ENCODE measurements around the gene GNA12.
A peak's percentile ranks its signal among the peaks of the same experiment; 100 is the strongest.
"Not testable (repeated sequence)": the region's sequence is repeated elsewhere in the genome, so short reads cannot be mapped to it uniquely, and the experiment has no call there.

Gene GNA12

DNA sequence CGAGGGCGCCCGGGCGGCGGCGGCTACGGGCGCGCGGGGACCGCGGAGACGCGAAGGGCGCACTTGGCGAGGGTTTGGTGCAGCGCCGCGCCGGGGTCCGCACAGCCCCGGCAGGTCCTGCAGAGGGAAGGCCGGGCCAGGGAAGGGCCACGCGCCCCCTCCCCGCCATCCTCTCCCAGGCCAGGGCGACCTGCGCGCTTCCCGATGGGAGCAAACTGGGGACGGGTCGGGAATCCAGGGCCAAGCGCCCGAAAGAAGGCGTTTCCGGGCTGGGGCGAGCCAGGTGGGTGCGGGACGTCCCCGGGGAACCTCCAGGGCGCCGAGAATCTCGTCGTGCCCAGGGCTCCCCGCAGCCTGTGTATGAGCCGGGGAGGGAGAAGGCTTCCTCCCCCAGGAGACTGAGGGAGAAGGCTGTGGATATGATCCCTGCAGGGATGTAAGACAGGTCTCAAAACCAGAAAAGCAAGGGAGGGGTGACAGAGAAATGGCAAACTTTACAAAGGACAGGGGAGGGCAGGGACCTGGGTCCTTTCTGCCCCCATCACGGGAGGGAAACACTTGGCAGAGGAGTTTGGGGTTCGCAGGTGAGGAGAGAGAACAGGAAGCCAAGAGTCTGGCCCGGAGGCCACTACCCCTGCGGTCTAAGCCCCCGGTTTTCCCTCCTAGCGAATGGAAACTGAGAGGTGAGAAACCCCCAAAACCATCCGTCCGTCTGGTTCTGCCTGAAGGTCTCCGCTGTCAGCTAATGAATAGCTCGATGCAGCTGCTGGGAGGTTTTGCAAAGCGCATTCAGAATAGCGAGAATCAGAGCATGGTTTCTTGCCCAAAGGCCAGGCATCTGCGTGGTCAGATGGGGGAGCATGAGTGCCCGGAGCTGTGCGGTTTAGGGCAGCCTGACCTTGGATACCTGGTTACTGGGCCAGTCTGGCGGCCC is 155.4 kb downstream of the GNA12 start:
- no peak for DNase-seq

DNA sequence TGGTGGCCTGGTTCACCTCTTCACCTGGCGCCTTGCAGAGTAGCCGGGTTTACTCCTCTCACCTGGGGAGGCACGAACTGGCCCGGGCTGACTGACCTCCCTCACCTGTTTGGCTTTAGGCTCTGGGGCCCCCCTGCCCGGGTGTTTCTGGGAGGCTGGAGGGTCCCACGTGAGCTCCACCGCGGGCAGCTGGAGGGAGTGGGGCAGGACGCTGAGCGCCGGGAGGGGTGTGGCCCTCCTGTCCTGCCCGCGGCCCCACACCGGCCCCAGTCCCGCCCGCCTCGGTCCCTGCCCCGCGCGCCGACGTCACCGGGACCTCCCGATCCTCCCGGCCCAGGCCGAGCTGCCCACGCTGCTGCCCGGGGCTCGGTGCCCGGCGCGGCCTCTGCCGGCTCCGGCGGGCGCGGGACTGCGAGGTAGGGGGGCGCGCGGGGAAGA is 156.2 kb downstream of the GNA12 start, which contains the start of gene AMZ1:
TSS of gene AMZ1 (plus strand) at position 322 of the 438 bp plus-strand sequence. CDS start 12,250 bp downstream, outside the sequence.
- DNase-seq: no peak

DNA sequence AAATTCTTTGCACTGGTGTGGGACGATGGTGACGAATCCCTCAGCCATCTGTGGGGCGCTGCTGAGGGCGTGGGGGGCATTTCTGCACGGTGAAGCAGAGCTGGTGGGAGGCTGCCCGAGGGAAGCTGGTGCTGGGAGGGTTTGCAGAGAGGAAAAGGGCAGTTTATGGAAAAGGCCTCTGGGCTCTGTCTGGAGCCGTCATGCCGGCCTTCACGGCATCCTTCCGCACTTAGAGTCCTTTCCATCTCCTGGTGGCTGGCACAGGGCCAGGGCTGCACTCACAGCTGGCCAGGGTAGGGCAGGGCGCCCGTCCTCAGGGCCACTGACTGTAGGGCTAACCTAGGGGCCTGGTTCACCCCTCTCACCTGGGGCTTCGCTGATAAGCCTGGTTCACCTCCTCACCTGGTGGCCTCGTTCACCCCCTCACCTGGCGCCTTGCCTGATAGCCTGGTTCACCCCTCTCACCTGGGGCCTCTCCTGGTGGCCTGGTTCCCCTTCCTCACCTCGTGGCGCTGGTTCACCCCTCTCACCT is 156.7 kb downstream of the GNA12 start:
- no peak for DNase-seq

DNA sequence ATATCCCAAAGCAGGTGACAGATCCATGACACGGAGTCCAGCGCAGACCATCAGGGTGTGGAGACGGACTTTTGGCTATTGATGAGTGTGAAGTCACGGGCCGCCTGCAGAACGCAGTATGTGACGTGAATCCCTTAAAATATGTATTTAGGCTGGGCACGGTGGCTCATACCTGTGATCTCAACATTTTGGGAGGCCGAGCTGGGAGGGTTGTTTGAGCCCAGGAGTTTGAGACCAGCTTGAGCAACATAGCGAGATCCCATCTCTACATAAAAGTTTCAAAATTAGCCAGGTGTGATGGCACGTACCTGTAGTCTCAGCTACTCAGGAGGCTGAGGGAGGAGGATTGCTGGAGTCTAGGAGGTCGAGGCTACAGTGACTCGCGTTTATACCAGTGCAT is 158.0 kb downstream of the GNA12 start:
- no peak for DNase-seq

DNA sequence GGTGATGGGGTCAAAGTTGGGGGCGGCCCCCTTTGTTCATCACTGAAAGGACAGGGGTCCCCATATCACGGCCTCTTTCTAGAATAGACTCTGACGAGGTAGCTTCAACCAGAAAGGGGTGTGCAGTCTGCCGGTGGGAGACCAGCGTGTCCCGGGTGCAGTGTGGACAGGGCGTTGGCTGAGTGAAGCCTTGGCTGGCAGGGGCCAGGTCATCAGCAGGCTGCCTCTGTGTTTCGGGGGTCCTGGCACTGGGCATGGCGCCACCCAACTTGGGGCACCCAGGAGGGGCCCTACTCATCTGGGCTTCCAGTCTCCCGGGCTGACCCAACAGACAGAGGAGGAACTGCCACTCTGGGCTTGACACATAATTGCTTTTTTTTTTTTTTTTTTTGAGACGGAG is 159.6 kb downstream of the GNA12 start:
- no peak for DNase-seq

DNA sequence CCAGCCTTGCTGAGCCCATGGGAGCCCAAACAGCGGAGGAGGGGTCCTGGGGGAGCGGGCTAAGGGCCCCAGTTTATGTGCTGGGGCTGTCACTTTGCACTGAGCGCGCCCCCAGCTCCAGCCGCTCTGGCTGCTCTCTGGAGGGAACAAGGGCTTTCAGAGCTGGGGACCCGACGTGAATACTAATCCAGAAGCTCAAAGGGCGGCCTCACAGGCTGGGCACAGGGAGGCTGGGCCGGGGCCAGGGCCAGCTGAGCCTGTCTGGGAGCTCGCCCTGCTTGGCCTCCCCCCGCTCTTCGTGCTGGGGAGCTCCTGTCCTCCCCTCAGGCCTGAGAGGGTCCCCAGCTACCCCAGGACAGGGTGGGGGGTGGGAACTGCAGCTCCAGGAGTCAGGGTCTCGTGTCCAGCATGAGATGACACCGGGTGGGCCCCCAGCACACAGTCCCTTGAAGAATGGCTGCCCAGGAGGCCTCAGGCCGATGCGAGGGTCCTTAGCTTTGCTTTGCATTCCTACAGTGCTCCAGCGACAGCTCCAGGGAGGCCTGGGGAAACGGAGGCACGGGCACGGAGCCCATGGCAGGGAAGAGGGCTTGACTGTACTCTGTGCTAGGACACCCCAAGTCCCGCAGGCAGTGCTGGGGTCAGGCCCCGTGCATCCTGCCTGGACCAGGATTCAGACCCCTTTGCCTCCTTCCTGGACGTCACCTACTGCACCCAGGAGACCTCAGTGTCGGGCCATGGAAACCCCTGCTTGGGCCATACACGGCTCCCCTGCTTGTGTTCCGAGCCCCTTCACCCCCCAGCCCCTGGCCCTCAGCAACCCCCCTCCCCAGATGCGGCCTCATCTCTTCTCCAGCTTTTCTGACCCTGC is 161.9 kb downstream of the GNA12 start:
- DNase-seq: no peak

- peak; percentile 36 to 48 for DNase-seq
Observed at GRCh38 chr7:2680792-2681490, 163.2 kb downstream of the GNA12 start.

DNA sequence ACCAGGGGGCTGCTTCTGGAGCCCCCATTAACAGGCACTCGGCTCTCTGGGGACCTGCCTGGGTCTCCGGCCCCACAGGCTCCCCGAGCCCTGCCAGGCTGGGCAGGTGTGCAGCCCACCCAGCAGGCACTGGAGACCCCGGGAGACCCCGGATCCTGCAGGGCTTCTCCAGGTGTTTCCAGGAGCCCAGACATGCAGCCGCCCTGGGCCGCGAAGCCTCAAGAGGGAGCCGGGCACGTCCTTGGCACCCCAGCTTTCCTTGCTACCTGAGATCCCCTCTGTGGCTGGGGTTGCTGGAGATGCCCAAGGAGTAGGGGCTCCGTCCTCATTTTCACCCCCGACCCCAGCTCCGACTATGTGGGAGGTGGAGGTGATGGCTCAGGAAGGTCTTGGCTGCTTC is 163.9 kb downstream of the GNA12 start:
- no peak for DNase-seq

GRCh38 chr7:2679135-2680127 is 164.7 kb downstream of the GNA12 start:
- not testable (repeated sequence) for DNase-seq

DNA sequence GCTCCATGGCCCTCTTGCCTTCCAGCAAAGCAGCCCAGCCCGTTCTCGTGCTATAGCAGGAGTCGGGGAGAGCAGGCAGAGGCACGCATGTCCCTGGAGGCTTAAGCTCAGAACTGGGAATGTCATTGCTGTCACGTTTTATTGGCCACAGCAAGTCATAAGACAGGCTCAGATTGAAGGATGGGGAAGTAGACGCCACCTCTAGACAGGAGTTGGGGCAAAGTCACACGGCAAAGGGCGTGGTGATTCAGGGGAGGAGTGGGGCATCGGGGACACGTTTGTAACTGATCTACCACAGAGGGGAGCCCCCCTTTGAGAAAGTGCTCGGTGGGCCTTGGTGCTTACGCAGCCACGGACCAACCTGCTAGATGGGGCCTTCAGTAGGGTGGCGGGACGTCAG is 165.7 kb downstream of the GNA12 start:
- not testable (repeated sequence) for DNase-seq
